SK-N-MC (cell line): ENCODE results near the gene PRCC.

Experiments used
- DNase-seq: peaks from one replicate; pipeline ENCODE4 v3.0.0-alpha.2; 2011; ENCODE audit warnings: low read depth, low spot score
- H3K27ac ChIP-seq: fragments of 200-600 bp; sonication (generic); 2 replicates; pipeline ENCODE4 v1.5.1; 2016; ENCODE audit warnings: mixed run types
- H3K36me3 ChIP-seq: fragments of 200-600 bp; sonication (generic); 2 replicates; pipeline ENCODE4 v1.6.1; 2017; ENCODE audit warnings: antibody characterized with exemption, low read length, mixed read lengths; ENCODE audit not compliant: insufficient read depth
- H3K4me3 ChIP-seq: fragments of 200-600 bp; sonication (generic); 2 replicates; pipeline ENCODE4 v1.5.1; 2016
- H3K9ac ChIP-seq: fragments of 200-600 bp; sonication (generic); 2 replicates; pipeline ENCODE4 v1.8.0; 2017; ENCODE audit warnings: mixed run types, mixed read lengths; ENCODE audit not compliant: insufficient read length
- H3K9me3 ChIP-seq: fragments of 200-600 bp; sonication (generic); 2 replicates; pipeline ENCODE4 v1.6.1; 2017; ENCODE audit warnings: low read depth, mild to moderate bottlenecking, antibody characterized with exemption, low read length, moderate library complexity, mixed read lengths
- EZH2 ChIP-seq: fragments of 200-600 bp; sonication (generic); IDR thresholded peaks from one replicate; pipeline ENCODE4 v1.6.1; 2017; ENCODE audit warnings: antibody characterized with exemption
- FOXP2 ChIP-seq: optimal IDR thresholded peaks from 2 replicates; pipeline ENCODE3; 2011; ENCODE audit warnings: mild to moderate bottlenecking, moderate library complexity; ENCODE audit not compliant: insufficient read depth; ENCODE audit errors: extremely low read length, control extremely low read depth
- POLR2AphosphoS5 ChIP-seq: IDR thresholded peaks from 2 replicates; pipeline ENCODE4 v1.6.1; 2012; ENCODE audit warnings: mild to moderate bottlenecking, low read depth, low read length, borderline replicate concordance

PRCC gene

GRCh38 chr1:156743367-156744302 lies 23.7 kb upstream of the PRCC start:
- no peak for DNase-seq
- Histone ChIP-seq H3K27ac (peak overlapping the region; percentile 86; the same call in 1 of the 2 replicates), H3K9ac (no peak overlapping the region), H3K9me3 (no peaks in the 10 kb centered on the region), H3K4me3 (no peak overlapping the region), H3K36me3 (peaks cover 52% of the 10 kb centered on the region)
- TF ChIP-seq FOXP2, result no peak
- no peak for TF ChIP-seq EZH2
- no peak for TF ChIP-seq POLR2AphosphoS5

GRCh38 chr1:156744344-156744743 lies 23.0 kb upstream of the PRCC start:
- Histone ChIP-seq H3K36me3 (peaks cover 47% of the 10 kb centered on the region), H3K9me3 (no peaks in the 10 kb centered on the region), H3K4me3 (no peak overlapping the region), H3K9ac (no peak overlapping the region), H3K27ac (peak overlapping the region; percentile 17; the same call in 1 of the 2 replicates)
- no peak for DNase-seq
- TF ChIP-seq FOXP2 (no peak), POLR2AphosphoS5 (no peak)

- H3K36me3 ChIP-seq, result peaks cover 47% of the 10 kb centered on the region
- TF ChIP-seq FOXP2 (no peak), EZH2 (no peak), POLR2AphosphoS5 (no peak)
- H3K27ac ChIP-seq, result peak overlapping the region; percentile 23
- H3K9ac ChIP-seq, result no peak overlapping the region
- H3K4me3 ChIP-seq, result no peak overlapping the region
- DNase-seq, result no peak
- no peaks in the 10 kb centered on the region for H3K9me3 ChIP-seq
Observed at GRCh38 chr1:156744786-156745419, 22.4 kb upstream of the PRCC start.

GRCh38 chr1:156745881-156746280 lies 21.5 kb upstream of the PRCC start:
- no peak for DNase-seq
- H3K27ac ChIP-seq, result peak overlapping the region; percentile 90
- no peaks in the 10 kb centered on the region for H3K9me3 ChIP-seq
- H3K4me3 ChIP-seq, result peak overlapping the region; percentile 99; the same call in 1 of the 2 replicates
- H3K9ac ChIP-seq, result peak overlapping the region; percentile 51
- TF ChIP-seq POLR2AphosphoS5 (no peak), EZH2 (no peak), FOXP2 (no peak)
- peaks cover 49% of the 10 kb centered on the region for H3K36me3 ChIP-seq

DNA sequence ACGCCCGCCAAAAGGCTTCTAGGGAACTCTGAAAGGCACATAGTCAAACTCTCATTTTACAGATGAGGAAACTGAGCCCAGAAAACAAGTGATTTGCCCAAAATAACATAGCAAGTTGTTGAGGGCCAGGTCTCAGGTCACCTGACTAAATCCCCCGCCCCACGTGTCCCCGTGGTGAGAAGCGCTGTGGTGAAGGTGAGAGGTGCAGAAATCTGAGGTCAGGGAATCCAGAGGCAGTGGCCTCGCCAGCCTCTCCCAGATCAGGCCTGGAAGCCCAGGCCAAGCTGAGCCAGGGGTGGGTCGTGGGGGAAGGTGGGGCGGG lies 21.0 kb upstream of the PRCC start:
- H3K27ac ChIP-seq, result peak overlapping the region; percentile 90
- H3K9ac ChIP-seq, result peak overlapping the region; percentile 51
- peaks cover 49% of the 10 kb centered on the region for H3K36me3 ChIP-seq
- DNase-seq, result no peak
- H3K4me3 ChIP-seq, result peak overlapping the region; percentile 99
- H3K9me3 ChIP-seq, result no peaks in the 10 kb centered on the region
- TF ChIP-seq POLR2AphosphoS5 (no peak), FOXP2 (no peak), EZH2 (no peak)

DNA sequence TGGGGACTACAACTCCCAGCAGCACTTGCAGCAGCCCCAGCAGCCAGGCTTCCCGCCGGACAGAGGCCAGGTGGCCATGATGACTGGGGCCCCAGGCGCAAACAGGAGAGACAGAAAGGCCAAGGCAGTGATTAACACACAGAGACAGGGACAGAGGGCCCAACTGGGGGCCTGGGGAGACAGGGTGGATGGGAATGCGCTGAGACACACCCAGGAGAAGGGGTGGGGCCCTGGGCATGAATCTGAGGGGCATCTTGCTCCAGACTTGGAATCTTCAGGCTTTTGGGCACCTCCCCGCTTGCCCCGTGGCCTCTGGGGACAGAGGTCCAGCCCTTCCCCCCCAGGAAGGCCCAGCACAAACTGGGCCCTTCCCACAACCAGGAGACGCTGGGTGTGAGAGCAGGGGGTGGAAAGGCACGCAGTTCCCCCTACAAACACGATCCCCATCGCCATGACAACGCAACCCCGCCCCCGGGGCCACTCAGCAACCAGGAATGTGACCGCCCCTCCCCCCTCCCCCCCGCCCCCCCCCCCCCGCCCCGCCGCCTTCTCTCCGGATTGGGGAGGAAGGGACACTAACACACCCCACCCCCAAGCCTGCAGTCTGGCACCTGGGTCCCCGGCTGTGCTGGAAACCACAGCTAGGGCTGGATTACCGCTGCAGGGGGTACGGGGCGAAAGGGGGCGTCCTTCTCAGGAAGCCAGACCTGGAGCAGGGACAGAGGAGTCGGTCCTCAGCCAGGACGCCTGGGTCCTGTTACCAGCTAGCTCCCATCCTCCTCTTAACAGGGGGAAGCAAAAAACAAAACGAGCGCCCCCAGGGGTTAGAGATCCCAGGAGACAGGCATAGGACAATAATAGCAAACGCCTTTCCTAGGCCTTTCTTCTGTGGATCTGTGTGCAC lies 20.4 kb upstream of the PRCC start:
- H3K9ac ChIP-seq, result peak overlapping the region; percentile 95
- peaks cover 44% of the 10 kb centered on the region for H3K36me3 ChIP-seq
- no peaks in the 10 kb centered on the region for H3K9me3 ChIP-seq
- H3K4me3 ChIP-seq, result peak overlapping the region; percentile 99
- DNase-seq, result no peak
- TF ChIP-seq EZH2, result no peak
- TF ChIP-seq FOXP2, result peak; percentile 24
- peak; percentile 45; the same call in 1 of the 2 replicates for TF ChIP-seq POLR2AphosphoS5
- peak overlapping the region; percentile 90 for H3K27ac ChIP-seq

GRCh38 chr1:156747742-156748669 lies 19.3 kb upstream of the PRCC start:
- Histone ChIP-seq H3K9ac (peak overlapping the region; percentile 95), H3K9me3 (no peaks in the 10 kb centered on the region), H3K4me3 (peak overlapping the region; percentile 99), H3K27ac (peak overlapping the region; percentile 90), H3K36me3 (peaks cover 34% of the 10 kb centered on the region)
- TF ChIP-seq EZH2 (no peak), FOXP2 (no peak), POLR2AphosphoS5 (no peak)
- no peak for DNase-seq
